Right ventricle myocardium superior (tissue), 1 donor: ENCODE results near the gene NUP54. TPM values are rescaled to one million over a fixed set of nuclear protein-coding genes. Genes with fewer than 3 reads are reported as not detected.
A peak's percentile ranks its signal among the peaks of the same experiment; 100 is the strongest.

ENCODE experiments used
- ATAC-seq: fragments of 200-7000 bp; cut with Tn5 transposase; one replicate; pipeline ENCODE4 v1.9.1; 2020; ENCODE audit warnings: mild to moderate bottlenecking; ENCODE audit not compliant: poor library complexity
- DNase-seq: peaks from one replicate; pipeline ENCODE4 v3.0.0-alpha.2; 2020
- intact Hi-C: fragments of 100-400 bp; cut with DNase I; formaldehyde crosslinking; loops from one replicate; pipeline ENCODE4 v1.11.2; 2022
- long read RNA-seq: library from polyadenylated mRNA; unstranded; transcript quantifications from one replicate; pipeline ENCODE4 v2.0.0, GENCODE V29; 2021
- total RNA-seq: library from RNA; stranded (reverse); fragmentation: NEBNext Ultra II Directional; extraction: Animal tissue kit (Norgen Biotek cat#: 25700); gene quantifications from one replicate; pipeline ENCODE4 v1.2.1, GENCODE V29; 2021
- donor health status: DM: no; HTN: yes; CAD: no; lungs with severe emphysema.

Gene NUP54, protein sequence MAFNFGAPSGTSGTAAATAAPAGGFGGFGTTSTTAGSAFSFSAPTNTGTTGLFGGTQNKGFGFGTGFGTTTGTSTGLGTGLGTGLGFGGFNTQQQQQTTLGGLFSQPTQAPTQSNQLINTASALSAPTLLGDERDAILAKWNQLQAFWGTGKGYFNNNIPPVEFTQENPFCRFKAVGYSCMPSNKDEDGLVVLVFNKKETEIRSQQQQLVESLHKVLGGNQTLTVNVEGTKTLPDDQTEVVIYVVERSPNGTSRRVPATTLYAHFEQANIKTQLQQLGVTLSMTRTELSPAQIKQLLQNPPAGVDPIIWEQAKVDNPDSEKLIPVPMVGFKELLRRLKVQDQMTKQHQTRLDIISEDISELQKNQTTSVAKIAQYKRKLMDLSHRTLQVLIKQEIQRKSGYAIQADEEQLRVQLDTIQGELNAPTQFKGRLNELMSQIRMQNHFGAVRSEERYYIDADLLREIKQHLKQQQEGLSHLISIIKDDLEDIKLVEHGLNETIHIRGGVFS
- total RNA-seq, result 18.2 TPM
- long read RNA-seq, transcript NUP54-201 (12 exons, 2,367 nt), result major isoform, 5 of 8 reads
- long read RNA-seq, partial matches to known transcripts, result 0 of 8 reads
- long read RNA-seq, other reads (novel, unspliced or antisense), result 1 of 8 reads

DNA sequence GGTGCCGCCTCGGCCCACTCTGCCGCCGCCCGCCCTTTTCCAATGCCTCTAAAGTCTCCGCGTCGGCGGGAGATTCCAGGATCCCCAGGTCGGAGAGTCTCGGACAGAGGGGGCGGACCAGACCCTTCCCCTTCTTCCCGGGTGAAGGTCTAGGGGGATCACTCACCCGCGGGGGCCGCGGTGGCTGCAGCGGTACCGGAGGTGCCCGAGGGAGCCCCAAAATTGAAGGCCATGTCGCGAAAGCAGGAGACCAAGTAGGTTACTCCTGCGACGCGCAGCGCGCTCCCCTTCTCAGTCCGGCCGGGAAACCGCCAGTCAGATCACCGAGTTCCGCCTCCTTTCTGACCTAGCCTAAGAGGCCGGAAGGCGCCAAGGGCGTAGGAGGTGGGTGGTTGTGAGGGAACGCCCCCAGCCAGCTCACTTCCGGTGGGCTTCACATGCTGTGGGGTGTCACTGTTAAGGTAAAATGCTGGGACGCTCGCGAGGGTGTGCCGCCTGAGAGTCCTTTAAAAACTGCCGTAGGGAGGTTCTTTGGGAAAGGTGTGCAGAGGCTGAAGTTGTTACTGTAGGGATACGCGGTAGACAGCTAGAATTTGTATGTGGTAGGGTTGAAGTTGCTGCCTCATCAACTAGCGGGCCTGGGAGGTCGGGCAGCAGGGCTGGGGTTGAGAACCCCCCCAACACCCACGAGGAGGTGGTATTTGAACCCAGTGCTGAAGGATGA lies at the start of gene NUP54:
NUP54 (minus strand) TSS at position 256 of the 724 bp plus-strand sequence; CDS start at position 233, 23 bp downstream.
- intact Hi-C loops, result no loop called here
- DNase-seq (peak; percentile 96), ATAC-seq (peak; percentile 99)

DNA sequence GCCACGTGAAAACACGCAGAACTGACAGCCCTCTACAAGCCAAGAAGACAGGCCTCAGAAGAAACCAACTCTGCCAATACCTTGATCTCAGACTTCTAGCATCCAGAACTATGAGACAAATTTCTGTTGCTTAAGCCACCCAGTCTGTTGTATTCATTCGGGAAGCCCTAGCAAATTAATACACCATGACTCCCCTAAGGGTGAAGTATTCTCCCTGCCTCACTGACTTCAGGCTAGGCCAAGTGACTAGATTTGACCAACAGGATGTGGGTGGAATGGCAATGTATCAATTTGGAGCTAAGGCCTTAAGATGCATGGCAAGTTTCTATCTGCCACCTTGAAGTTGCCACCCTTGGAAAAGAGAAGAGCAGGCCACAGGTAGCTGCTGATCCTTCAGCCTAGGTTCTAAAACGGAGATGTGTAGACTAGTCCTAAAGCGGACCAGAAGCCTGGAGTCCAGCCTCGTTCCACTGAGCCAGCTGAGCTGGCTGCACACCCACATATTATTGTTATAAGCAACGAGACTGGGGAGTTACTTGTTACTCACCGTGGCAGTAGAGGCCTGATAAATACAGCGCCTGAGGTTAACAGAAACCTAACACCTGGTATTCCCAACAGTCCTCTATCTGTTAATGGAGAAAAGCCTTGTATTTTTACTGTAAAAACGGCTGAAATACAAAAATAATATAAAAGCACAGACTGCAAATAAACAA lies 49.0 kb upstream of the NUP54 start:
- DNase-seq (no peak), ATAC-seq (no peak)
- intact Hi-C loops, result no loop called here

DNA sequence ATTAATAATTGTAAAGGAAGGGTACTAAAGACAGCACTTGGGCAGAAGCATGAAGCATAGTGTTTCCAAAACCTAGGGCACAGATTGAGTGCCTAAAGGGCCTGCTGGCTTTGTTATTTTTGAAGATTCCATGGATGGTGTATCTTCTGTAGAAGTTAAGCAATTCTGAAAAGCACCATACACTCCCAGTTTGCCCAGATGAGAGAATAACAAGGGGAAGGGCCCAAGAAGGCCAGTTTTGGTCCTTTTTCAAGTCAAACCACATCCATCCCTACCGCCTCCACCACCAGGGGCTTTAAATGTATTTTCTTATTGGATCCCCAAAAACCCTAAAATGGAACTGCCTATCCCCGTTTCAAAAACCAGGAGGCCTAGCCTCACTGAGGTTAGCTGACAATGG lies 48.2 kb upstream of the NUP54 start:
- DNase-seq, result no peak
- ATAC-seq, result no peak
- intact Hi-C loops, result no loop called here

DNA sequence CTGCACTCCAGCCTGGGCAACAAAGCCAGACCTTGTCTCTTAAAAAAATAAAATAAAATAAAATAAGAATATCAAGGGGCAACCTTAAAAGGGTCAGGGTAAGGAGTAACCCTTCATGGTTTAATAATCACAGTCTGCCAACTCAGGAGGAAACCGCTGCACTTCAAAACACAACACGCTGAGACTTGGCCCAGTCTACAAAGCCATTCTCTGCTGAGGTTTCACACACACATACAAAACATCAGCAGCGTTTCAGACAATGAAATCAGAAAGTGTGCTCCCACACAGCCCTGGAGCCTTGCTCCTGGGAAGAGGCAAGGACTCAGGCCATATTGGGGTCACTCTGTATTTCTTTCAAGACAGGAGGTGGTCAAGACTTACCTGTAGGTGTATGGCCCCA lies 47.1 kb upstream of the NUP54 start:
- DNase-seq (no peak), ATAC-seq (no peak)
- intact Hi-C loops, result no loop called here

DNA sequence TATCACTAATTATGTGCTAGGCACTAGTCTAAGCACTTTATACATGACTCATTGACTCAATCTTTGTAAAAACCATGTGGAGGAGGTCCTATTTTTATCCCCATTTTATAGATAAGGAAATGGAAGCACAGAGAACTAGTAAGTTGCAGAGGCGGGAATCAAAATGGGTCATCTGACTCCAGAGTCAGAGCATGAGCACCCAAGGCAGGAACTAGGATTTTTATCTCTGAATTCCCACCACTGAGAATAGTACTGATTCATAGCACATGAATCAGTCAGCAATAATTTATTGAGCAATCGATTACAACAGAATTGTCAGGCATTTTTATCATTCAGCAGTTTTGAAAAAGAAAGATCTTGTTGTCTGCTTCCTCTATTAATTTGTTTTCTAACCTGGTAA lies 46.1 kb upstream of the NUP54 start:
- peak; percentile 70 for ATAC-seq
- no peak for DNase-seq
- intact Hi-C loops, result no loop called here

DNA sequence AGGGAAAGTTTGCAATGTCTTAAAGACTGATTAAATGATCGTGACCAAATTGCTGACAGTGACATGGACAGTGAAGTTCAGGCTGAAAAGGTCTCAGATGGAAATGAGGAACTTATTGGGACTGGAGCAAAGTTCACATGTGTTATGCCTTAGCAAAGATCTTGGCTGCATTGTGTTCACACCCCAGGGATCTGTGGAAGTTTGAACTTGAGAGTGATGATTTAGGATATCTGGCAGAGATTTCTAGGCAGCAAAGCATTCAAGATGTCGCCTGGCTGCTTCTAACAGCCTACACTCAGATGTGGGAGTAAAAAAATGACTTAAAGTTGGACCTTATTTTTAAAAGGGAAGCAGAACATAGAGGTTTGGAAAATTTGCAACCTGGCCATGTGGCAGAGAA lies 44.0 kb upstream of the NUP54 start:
- intact Hi-C loops, result no loop called here
- no peak for ATAC-seq
- no peak for DNase-seq

DNA sequence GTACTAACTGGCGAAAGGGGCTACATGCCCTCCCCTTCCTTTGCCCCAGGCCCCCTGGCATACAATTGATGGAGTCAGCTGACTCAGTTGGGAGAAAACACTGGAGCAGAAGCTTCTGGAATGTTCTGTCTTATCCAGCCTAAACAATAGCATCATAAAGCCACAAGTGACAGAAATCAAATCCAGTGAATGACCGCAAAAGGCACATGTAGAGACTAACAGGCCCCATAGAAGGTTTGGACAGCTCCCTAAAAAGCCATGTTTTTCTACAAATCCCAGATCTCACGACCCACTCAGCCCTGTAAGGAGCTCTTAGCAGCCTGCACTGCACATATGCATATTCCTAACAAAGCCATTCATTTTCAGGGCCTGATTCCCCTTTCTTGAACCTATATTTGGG lies 40.4 kb upstream of the NUP54 start:
- no peak for DNase-seq
- no peak for ATAC-seq

DNA sequence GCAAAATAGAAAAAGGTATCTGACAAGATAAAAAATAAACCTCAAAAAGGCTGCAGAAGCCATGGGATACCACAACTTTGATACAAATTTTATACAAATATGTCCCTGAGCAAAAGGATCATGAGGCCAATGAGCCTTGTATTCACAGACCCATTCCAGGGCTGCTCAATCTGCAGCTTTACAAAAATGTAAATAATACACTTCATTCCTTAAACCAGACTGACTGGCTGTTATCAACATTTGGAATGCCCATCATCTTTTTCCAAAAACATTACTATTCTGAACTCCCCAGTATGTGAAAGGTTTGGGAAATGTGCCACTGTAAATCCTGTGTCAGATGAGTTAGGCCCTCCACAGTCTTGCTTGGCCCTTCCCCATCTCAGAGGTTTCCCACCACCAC lies 40.0 kb upstream of the NUP54 start:
- intact Hi-C loops, result loop anchor here (10.0 kb wide), 1 partner anchor 117 kb away; the partner anchor contains the start of gene STBD1
- ATAC-seq (no peak), DNase-seq (no peak)

More for the DNA sequence above, 40.4 kb upstream of the NUP54 start:
- intact Hi-C loops, result loop anchor here (10.0 kb wide), 1 partner anchor 116 kb away; the partner anchor contains the start of gene STBD1

DNA sequence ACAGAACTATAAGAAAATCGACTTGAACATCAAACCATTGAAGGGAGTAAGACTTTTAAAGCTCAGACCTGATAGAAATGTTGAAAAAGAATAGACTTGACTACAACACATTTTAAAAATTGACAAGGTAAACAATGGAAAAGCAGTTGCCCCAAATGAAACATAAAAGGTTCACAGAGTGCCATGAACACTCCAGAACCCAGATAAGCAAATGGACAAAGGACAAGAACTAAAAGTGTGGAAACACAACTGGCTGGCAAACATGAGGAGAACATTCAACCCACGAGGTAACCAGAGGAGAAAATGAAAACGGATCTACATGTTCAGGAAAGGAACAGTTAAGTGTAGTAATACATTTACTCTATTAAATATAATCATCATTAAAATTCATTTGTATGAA lies 39.0 kb upstream of the NUP54 start:
- peak; percentile 79 for ATAC-seq

DNA sequence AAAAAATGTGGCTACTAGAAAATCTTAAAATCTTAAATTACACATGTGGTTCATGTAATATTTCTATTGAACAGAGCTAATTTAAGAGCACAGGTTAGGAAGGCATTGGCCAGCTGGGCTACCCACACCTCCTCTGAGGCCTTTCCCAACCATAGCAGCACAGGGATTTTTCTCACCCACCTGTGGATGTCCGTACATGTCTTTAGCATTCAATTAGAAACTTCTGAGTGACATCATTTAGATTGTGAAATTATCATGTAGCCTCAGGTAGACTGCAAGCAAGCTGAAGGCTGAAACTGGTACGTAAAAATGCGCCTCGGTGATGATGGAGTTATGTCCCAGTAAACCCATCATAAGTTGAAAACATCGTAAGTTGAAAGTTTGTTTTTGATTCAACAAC lies 34.3 kb upstream of the NUP54 start:
- intact Hi-C loops, result loop anchor here (10.0 kb wide), 1 partner anchor 122 kb away; the partner anchor contains the start of gene STBD1
- DNase-seq (no peak), ATAC-seq (no peak)

More for the DNA sequence above, 39.0 kb upstream of the NUP54 start:
- intact Hi-C loops, result loop anchor here (10.0 kb wide), 1 partner anchor 118 kb away; the partner anchor contains the start of gene STBD1
- DNase-seq, result no peak

DNA sequence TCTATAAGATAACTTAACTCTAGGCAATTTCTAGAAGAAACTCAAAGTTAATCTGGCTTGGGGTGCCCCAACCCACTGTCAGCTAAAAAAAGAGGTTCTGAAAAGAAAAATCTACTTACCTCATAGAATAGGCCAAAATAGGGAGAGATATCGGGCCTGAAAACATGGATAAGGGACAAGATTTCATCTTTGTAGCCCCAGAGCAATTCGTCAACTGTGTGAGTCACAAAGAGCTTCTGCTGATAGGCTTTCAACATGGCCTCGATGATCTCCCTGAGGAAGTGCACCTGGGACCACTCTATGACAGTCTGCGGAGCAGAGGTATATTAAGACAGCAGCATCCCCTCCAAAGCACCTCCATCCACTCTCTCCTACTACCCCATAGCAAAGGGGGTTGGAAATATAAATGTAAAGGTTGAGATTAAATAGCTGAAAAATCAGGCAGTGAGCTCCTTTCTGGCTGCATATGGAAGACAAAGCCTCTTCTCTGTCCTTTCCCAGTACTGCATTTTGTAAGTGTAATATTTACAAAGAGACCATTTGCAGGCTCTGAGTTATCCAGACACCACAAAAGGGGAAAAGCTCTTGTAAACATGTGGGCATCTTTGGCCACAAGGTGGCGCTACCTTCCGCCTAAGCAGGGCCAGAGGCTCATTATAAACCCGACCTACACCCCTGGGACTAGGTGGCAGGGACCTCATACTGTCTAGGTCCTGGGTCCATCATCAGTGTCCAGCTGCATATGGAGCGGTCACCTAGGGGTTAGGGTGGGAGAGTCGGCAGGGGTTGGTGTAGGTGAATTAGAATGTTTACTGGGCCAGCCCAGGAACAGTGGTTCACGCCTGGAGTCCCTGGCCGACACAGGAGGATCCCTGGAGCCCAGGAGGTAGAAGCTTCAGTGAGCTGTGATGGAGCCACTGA lies 31.5 kb upstream of the NUP54 start:
- peak; percentile 88 for ATAC-seq
- intact Hi-C loops, result loop anchor here (10.0 kb wide), 1 partner anchor 125 kb away; the partner anchor contains the start of gene STBD1

DNA sequence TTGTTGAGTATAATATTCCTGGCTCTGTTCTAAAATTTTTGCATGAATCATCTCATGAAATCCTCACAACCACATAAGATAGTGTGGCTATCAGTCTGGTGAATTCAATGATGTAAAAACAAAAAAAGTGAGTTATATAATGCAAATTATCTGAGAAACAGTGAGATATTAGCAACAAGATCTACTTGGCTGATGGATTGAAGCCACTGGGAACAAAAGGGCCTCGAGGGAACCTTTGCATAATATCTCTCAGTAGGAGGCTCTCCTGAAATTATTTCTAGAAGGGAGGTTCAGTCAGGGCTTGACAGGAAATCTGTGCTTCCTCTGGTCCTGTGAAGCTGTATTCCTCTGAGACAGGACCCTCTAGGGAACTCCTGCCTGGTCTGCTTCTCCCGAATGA lies 30.1 kb upstream of the NUP54 start:
- DNase-seq, result no peak
- ATAC-seq, result peak; percentile 19
- intact Hi-C loops, result no loop called here

More for the DNA sequence above, 31.5 kb upstream of the NUP54 start:
- DNase-seq, result peak; percentile 92

DNA sequence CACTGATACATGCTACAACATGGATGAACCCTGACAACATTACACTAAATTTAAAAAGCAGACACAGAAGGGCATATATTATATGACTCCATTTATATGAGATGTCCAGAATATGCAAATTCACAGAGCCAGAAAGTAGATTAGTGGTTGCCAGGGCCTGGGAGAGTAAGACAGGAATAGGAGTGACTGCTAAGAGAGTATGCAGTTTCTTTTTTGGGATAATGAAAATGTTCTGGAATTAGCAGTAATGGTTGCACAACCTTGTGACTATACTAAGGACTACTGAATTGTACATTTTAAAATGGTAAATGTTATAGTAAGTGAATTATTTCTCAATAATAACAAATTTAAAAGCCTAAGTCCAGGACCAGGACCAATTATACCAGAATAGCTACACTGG lies 29.5 kb upstream of the NUP54 start:
- intact Hi-C loops, result no loop called here
- DNase-seq, result no peak
- peak; percentile 28 for ATAC-seq

DNA sequence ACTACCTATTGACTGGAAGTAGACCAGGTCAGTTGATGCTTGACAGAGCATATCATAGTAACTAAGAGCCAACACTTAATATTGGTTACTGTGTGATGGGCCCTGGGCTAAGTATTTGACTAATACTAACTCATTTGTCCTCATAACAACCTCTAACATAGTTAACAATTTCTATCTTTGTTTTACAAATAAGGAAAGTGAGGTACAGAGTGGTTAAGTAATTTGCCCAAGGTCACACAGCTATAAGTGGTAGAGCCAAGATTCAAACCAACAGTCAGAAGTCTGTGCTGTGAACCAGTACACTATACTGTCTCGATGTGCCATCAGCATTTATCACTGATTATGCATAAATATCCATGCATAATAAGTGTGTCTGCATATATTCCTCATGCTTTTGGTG lies 27.1 kb upstream of the NUP54 start:
- no peak for DNase-seq
- ATAC-seq, result no peak
- intact Hi-C loops, result no loop called here

DNA sequence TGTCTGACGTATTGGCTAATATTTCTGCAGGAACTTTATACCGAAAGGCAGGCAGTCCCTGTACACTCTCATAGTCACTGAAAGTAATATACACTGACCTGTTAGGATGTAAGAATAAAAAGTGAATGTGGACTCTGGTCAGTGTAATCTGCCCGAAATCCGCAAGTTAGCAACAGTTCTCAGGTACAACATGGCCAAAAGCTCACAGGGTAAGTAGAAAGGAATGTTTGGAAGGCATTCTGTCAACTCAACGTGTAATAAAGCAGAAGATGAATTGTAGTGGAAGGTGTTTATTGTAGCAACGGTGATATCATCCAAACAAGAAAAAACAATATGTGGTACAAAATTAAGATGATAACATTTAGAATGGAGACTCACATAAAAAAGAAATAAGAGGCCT lies 26.0 kb upstream of the NUP54 start:
- intact Hi-C loops, result no loop called here
- no peak for ATAC-seq
- DNase-seq, result no peak

DNA sequence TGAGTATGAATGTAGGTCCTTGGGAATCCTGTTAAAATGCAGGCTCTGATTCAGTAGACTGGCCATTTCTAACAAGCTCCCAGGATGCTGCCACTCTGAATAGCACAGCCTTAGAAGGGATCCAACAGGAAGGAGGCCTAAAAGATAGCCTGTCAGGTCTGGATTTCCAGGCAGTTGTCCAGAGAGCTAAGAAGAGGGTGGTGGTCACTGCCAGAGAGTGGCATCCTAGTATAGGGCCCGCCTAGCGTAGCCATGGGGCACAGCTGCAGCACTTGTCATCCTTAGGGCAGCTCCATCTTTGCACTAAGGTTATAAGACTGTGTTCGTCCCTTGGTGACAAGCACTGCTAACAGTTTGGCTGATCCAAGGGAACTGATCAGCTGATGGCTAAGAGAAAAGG lies 20.5 kb upstream of the NUP54 start:
- intact Hi-C loops, result no loop called here
- ATAC-seq, result no peak
- no peak for DNase-seq

DNA sequence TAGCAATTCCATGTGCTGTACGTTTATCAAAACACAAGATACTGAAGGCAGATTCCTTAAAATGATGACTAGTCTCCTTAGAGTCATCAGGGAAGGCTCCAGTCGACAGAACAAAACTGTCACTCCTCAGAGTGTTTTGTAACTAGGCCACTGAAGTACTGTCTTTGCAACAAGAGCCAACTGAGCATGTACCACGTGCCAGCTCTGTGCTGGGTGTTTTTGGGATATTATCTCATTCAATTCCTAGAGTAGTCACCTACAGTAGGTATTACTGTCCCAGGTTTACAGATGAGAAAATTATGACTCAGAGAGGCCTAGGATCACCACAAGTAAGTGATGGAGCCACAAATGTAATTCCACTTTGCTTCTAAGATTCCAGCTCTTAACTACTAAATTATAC lies 18.3 kb upstream of the NUP54 start:
- intact Hi-C loops, result no loop called here
- DNase-seq (no peak), ATAC-seq (no peak)

DNA sequence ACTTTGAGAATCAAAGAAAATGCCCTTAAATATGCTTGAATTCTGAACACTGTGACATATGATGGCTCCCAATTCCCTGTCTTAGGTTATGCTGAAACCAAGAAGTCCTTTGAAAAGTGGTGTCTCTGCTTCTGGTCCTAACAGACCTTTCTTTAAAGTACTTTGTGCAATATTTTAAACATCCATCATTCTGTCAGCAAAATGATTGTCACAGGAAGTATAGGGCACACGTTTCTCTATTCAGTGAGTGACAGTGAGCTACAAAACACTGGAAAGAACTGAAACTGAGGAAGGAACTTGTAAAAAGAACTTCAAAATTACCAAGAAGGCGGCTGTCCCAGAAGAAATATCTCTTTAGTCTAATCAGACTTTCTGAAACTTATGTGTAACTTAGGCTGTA lies 12.2 kb upstream of the NUP54 start:
- ATAC-seq, result no peak
- DNase-seq, result no peak
- intact Hi-C loops, result no loop called here
